H1 (cell line): Measurements from ENCODE around the gene SLC4A9. TPM values are rescaled to one million over a fixed set of nuclear protein-coding genes. Genes with fewer than 3 reads are reported as not detected.

Experiments
- CHD2 ChIP-seq: IDR thresholded peaks from 2 replicates; pipeline ENCODE4 v1.6.1; 2012; ENCODE audit warnings: low read length, improper control_type of control experiment
- CHD7 ChIP-seq: fragments of 300-600 bp; sonication (generic); IDR thresholded peaks from 2 replicates; pipeline ENCODE4 v1.7.1; 2012; ENCODE audit warnings: low read length, moderate library complexity, mild to moderate bottlenecking, inconsistent platforms; ENCODE audit not compliant: insufficient replicate concordance
- EZH2 ChIP-seq: fragments of 200-600 bp; sonication (generic); IDR thresholded peaks from 2 replicates; pipeline ENCODE4 v1.7.1; 2012; ENCODE audit warnings: low read depth, mild to moderate bottlenecking, moderate library complexity, low read length, inconsistent platforms; ENCODE audit not compliant: severe bottlenecking
- FOSL1 ChIP-seq: IDR thresholded peaks from 2 replicates; pipeline ENCODE4 v1.6.1; 2011; ENCODE audit warnings: mild to moderate bottlenecking, low read depth, low read length, moderate library complexity; ENCODE audit not compliant: insufficient read depth
- GABPA ChIP-seq: IDR thresholded peaks from 2 replicates; pipeline ENCODE4 v1.6.1; 2011; ENCODE audit warnings: mild to moderate bottlenecking, low read length, moderate library complexity, borderline replicate concordance; ENCODE audit not compliant: insufficient read depth
- JUN ChIP-seq: IDR thresholded peaks from 2 replicates; pipeline ENCODE4 v1.6.1; 2011; ENCODE audit warnings: low read depth, mild to moderate bottlenecking, improper control_type of control experiment, low read length
- JUND ChIP-seq: IDR thresholded peaks from 2 replicates; pipeline ENCODE4 v1.6.1; 2011; ENCODE audit warnings: mild to moderate bottlenecking, improper control_type of control experiment, low read length
- NRF1 ChIP-seq: IDR thresholded peaks from 2 replicates; pipeline ENCODE4 v1.6.1; 2011; ENCODE audit warnings: mild to moderate bottlenecking, low read depth, low read length, improper control_type of control experiment
- RAD21 ChIP-seq, 2 experiments: IDR thresholded peaks in 1 of 2; conservative IDR thresholded peaks in 1 of 2; 2 replicates each; pipeline ENCODE4 v1.6.1; 2011; ENCODE audit warnings: low read depth in 2 of 2, low read length in 2 of 2, improper control_type of control experiment in 1 of 2, inconsistent platforms in 1 of 2, mild to moderate bottlenecking in 1 of 2, moderate library complexity in 1 of 2
- SP1 ChIP-seq: IDR thresholded peaks from 2 replicates; pipeline ENCODE4 v1.6.1; 2011; ENCODE audit warnings: low read depth, low read length
- TAF1 ChIP-seq: IDR thresholded peaks from 2 replicates; pipeline ENCODE4 v1.6.1; 2011; ENCODE audit warnings: mild to moderate bottlenecking, low read depth, low read length
- ZNF274 ChIP-seq: IDR thresholded peaks from 2 replicates; pipeline ENCODE4 v1.7.0; 2012; ENCODE audit warnings: low read length, borderline replicate concordance; ENCODE audit errors: extremely low read depth
- polyA plus RNA-seq, 7 experiments: library from polyadenylated mRNA; depleted of rRNA in 3 of 7; stranded (reverse) in 5 of 7; unstranded in 2 of 7; fragments of >200 nt in 5 of 7; fragments of 200-250 nt in 2 of 7; gene quantifications; 1 replicate in 5 of 7; 2 replicates in 1 of 7; 4 replicates in 1 of 7; pipeline versions ENCODE4 v1.2.1 to v1.2.3, GENCODE V29; 2011 to 2013; ENCODE audit warnings: missing spikeins in 2 of 7, mixed read lengths in 2 of 7
- total RNA-seq: library from RNA; stranded (reverse); fragmentation: NEBNext Ultra II Directional; extraction: Animal tissue kit (Norgen Biotek cat#: 25700); gene quantifications from 2 replicates; pipeline ENCODE4 v1.2.1, GENCODE V29; 2021

Gene SLC4A9
- total and polyA plus RNA-seq, 2 of the 8 experiments (the other 6 are each of a cell fraction or from before 2014, with no cell fraction given) = 0.15 to 0.28 TPM

- no peak for TF ChIP-seq CHD7
- no peak for TF ChIP-seq ZNF274
- TF ChIP-seq FOSL1 = no peak
- no peak for TF ChIP-seq GABPA
- TF ChIP-seq CHD2 = no peak
- no peak for TF ChIP-seq TAF1
- TF ChIP-seq EZH2 = no peak
- no peak for TF ChIP-seq JUN
- TF ChIP-seq SP1 = no peak
- TF ChIP-seq JUND = no peak
- no peak for TF ChIP-seq NRF1
- no peak for TF ChIP-seq RAD21 (IDR thresholded peaks at IDR 0.05 in 1 of 2, conservative IDR thresholded peaks at IDR 0.05 in 1 of 2; ENCODE audit: low read depth in 2 of 2, low read length in 2 of 2)
Measured at GRCh38 chr5:140383300-140383699, 23.3 kb downstream of the SLC4A9 start (continued).
